GM12872 (cell line): ENCODE results near the gene SPRTN.

ENCODE experiments used
- TF ChIP-seq, protein P1 (sequence below): IDR thresholded peaks from 3 replicates; pipeline ENCODE4 v1.5.1; 2011; ENCODE audit warnings: low read depth, mild to moderate bottlenecking, low read length, moderate library complexity; ENCODE audit not compliant: insufficient read depth

The SPRTN gene, protein sequence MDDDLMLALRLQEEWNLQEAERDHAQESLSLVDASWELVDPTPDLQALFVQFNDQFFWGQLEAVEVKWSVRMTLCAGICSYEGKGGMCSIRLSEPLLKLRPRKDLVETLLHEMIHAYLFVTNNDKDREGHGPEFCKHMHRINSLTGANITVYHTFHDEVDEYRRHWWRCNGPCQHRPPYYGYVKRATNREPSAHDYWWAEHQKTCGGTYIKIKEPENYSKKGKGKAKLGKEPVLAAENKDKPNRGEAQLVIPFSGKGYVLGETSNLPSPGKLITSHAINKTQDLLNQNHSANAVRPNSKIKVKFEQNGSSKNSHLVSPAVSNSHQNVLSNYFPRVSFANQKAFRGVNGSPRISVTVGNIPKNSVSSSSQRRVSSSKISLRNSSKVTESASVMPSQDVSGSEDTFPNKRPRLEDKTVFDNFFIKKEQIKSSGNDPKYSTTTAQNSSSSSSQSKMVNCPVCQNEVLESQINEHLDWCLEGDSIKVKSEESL

DNA sequence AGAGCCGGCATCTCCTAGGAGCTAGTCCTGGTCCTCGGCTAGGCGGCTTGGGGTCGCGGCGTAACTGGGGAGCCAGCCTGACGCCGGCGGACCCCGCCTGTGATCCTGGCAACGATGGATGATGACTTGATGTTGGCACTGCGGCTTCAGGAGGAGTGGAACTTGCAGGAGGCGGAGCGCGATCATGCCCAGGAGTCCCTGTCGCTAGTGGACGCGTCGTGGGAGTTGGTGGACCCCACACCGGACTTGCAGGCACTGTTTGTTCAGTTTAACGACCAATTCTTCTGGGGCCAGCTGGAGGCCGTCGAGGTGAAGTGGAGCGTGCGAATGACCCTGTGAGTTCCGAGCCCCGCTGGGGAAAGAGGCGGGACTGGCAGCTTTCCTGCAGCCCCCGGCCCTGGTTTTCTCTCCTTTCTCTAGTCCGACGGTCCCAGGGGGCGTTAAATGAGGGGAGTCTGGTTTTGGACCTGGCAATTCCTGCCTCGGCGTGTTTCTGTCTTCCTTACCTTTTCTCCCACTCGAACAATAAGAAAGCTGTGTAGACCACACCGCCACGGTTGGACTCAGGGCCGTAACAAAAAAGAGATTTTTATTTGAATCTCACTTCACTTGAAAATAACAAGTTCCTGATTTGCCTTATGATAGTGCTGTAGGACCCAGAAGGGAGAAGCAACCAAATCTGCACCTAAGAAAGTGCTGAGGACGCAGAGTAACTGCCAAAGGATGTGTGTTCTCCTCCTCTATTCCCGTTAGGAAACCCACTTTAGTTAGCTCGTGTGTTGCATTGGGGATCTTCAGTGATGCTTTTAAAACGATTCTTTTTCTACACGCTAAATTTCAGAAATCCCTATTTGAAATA lies at the start of gene SPRTN:
SPRTN (plus strand) TSS at position 24 of the 859 bp plus-strand sequence; CDS start at position 115, 91 bp downstream.
- TF ChIP-seq, protein P1, sequence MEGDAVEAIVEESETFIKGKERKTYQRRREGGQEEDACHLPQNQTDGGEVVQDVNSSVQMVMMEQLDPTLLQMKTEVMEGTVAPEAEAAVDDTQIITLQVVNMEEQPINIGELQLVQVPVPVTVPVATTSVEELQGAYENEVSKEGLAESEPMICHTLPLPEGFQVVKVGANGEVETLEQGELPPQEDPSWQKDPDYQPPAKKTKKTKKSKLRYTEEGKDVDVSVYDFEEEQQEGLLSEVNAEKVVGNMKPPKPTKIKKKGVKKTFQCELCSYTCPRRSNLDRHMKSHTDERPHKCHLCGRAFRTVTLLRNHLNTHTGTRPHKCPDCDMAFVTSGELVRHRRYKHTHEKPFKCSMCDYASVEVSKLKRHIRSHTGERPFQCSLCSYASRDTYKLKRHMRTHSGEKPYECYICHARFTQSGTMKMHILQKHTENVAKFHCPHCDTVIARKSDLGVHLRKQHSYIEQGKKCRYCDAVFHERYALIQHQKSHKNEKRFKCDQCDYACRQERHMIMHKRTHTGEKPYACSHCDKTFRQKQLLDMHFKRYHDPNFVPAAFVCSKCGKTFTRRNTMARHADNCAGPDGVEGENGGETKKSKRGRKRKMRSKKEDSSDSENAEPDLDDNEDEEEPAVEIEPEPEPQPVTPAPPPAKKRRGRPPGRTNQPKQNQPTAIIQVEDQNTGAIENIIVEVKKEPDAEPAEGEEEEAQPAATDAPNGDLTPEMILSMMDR = no peak

DNA sequence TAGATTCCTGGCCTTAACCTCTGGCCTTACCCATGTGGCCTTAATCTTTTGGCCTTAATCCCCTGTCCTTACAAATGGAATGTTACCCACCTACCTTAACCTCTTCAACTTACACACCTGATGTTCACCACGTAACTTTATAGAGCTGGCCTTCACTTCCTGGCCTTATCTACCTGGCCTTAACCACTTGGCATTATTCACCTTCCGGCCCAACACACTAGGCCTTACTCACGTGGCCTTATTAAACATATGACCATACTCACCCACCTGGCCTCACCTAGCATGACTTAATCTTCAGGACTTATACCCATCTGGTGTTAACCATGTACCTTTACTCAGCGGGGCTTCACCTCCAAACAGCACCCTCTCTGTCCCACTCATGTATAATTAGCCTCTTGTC lies 42.2 kb upstream of the SPRTN start:
- TF ChIP-seq, protein P1 = no peak

DNA sequence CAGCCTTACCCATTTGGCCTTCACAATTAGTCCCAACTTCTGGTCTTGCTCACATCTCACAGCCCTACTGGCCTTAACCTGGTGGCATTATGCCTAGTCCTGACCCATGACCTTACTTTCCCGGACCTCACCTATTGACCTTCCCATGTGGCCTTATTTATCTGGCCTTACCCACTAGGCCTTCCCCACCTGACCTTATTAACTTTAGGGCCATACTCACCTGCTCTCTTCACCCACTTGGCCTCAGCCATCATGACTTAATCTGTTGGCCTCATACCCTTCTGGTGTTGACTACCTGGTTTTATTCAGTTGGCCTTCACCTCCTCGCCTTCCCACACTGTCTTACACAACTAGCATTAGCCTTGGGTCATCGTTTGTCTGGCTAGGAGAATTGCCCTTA lies 36.1 kb upstream of the SPRTN start:
- TF ChIP-seq, protein P1 = no peak

DNA sequence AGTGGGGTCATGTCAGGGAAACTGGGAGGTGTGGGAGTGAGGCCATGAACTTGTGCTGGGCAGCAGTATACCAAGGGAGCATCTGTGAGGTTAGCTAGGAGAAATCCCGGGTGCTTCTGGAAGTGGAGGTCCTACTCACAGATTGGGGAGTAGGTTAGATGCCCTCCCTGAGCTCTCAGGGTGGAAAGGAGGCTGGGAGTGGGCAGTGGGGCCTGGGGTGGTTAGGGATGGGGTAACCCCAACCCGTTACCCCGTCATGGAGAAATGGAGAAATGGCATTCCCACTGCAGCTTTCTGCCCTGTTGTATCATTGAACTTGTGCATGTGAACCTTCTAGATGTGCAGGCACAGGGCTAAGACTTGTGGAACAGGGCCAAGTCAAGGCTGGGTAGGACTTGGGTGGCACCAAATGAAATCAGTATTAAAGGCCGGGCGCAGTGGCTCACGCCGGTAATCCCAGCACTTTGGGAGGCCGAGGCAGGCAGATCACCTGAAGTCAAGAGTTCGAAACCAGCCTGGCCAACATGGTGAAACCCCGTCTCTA lies 27.6 kb upstream of the SPRTN start:
- TF ChIP-seq, protein P1 = no peak

DNA sequence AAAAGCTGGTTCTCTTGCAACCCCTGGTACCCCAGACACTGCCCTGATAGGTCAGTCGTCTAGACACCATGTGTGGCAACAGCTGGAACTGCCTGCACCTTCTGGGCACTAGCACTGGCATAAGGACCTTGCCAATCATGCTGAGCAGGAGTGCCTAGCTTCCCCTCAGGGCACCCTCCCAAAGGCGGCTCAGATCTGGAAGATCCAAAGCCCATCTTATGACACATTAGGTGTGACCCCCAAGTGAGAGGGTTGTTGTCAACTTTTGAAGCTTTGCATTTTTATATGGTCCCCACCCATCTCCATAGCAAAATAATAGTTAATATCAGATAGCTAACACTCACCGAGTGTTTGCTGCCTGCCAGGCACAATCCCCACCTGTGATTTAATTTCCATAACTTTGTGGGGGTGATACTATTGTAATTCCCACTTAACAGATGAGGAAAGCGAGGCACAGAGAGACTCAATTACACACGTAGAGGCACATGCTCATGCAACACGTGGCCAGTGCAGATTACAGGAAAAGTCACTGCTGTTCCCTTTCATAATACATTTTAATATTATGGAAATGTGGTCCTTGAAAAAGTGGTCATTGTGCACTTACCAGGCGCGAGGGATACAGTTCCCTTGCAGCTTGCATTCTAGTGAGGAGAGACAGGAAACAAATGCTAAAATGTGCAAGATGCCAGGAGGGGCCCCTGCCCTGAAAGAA lies 26.2 kb upstream of the SPRTN start:
- TF ChIP-seq, protein P1 = no peak

DNA sequence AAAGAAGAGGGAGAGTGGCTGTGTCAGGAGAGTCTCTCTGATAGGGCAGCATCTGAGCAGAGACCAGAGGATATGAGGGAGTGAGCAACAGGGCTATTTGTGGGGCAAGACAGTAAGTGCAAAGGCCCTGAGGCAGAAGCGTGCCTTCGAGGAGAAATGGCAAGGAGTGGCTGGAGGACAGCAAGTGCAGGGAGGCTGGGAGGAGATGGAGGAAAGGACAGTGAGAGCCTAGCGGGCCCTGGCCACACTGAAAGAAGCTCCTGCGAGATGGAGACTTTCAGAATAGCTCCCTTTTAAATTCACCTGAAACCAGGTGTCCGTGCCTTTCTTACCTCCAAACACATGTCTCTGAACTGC lies 25.7 kb upstream of the SPRTN start:
- TF ChIP-seq, protein P1 = no peak
